MM.1S (cell line): ENCODE data around the gene BCOR.

ENCODE experiments used
- DNase-seq: peaks from one replicate; pipeline ENCODE4 v3.0.0-alpha.2; 2015
- H2AFZ ChIP-seq: fragments of 300-600 bp; sonication (generic); 2 replicates; pipeline ENCODE4 v1.6.0; 2016; ENCODE audit warnings: antibody characterized with exemption, low read length
- H3F3A ChIP-seq: fragments of 300-600 bp; sonication (generic); 2 replicates; pipeline ENCODE4 v1.6.1; 2016; ENCODE audit warnings: mild to moderate bottlenecking, antibody characterized with exemption, low read length, moderate library complexity, mixed read lengths; ENCODE audit not compliant: insufficient read depth
- H3K27ac ChIP-seq: fragments of 300-600 bp; sonication (generic); 2 replicates; pipeline ENCODE4 v1.5.1; 2016; ENCODE audit warnings: mild to moderate bottlenecking, low read length
- H3K27me3 ChIP-seq: fragments of 300-600 bp; sonication (generic); replicated peaks from 2 replicates; pipeline ENCODE4 v1.6.0; 2016; ENCODE audit warnings: low read length; ENCODE audit not compliant: insufficient read depth
- H3K36me3 ChIP-seq: fragments of 300-600 bp; sonication (generic); replicated peaks from 2 replicates; pipeline ENCODE4 v1.6.1; 2016; ENCODE audit warnings: mild to moderate bottlenecking, low read length, mixed read lengths; ENCODE audit not compliant: insufficient read depth
- H3K4me1 ChIP-seq: fragments of 300-600 bp; sonication (generic); 2 replicates; pipeline ENCODE4 v1.6.1; 2016; ENCODE audit warnings: low read length, mixed read lengths
- H3K4me2 ChIP-seq: fragments of 300-600 bp; sonication (generic); 2 replicates; pipeline ENCODE4 v1.6.0; 2016; ENCODE audit warnings: low read depth, low read length
- H3K4me3 ChIP-seq: fragments of 300-600 bp; sonication (generic); 2 replicates; pipeline ENCODE4 v1.5.1; 2016; ENCODE audit warnings: low read length, mixed read lengths
- H3K79me2 ChIP-seq: fragments of 300-600 bp; sonication (generic); 2 replicates; pipeline ENCODE4 v1.6.1; 2016; ENCODE audit warnings: mixed run types, low read length, mixed read lengths
- H3K9ac ChIP-seq: fragments of 300-600 bp; sonication (generic); 2 replicates; pipeline ENCODE4 v1.6.1; 2016; ENCODE audit warnings: low read length, mixed read lengths
- H3K9me2 ChIP-seq: fragments of 300-600 bp; sonication (generic); replicated peaks from 2 replicates; pipeline ENCODE4 v1.6.1; 2016; ENCODE audit warnings: mild to moderate bottlenecking, low read length, mixed read lengths; ENCODE audit not compliant: insufficient read depth
- H3K9me3 ChIP-seq: fragments of 300-600 bp; sonication (generic); replicated peaks from 2 replicates; pipeline ENCODE4 v1.6.1; 2016; ENCODE audit warnings: mild to moderate bottlenecking, low read length, mixed read lengths; ENCODE audit not compliant: insufficient read depth
- H4K20me1 ChIP-seq: fragments of 300-600 bp; sonication (generic); 2 replicates; pipeline ENCODE4 v1.6.1; 2016; ENCODE audit warnings: mild to moderate bottlenecking, low read length, moderate library complexity, mixed read lengths; ENCODE audit not compliant: insufficient read depth
- EZH2 ChIP-seq: fragments of 300-600 bp; sonication (generic); optimal IDR thresholded peaks from 2 replicates; pipeline ENCODE3; 2017; ENCODE audit warnings: low read depth, mild to moderate bottlenecking, antibody characterized with exemption, low read length, mixed read lengths
- EZH2phosphoT487 ChIP-seq: fragments of 300-600 bp; sonication (generic); IDR thresholded peaks from 2 replicates; pipeline ENCODE4 v1.6.1; 2018; ENCODE audit warnings: antibody characterized with exemption, low read length
- TF ChIP-seq, protein P1 (sequence below): fragments of 300-600 bp; sonication (generic); IDR thresholded peaks from 2 replicates; pipeline ENCODE4 v1.5.1; 2016; ENCODE audit warnings: antibody characterized with exemption, low read length, mixed read lengths

The BCOR gene

DNA sequence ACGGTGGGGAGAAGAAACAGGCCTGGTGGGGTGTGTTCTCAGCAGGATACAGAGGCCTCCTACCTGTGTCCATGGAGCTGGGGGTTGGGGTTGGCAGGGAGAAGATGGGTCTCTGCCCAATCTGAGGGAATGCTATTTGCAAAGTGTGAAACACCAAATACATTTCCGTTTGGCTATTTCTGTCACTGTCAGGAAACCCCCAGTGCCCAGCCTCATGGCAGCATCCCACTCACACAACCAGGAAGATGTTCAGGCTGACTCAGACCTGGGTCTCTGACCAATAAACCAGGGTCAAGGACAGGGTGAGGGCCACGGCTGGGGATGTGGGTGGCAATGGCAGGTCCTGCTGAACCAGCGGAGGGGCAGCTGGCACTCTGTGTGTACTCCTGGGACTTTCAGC lies 41.3 kb downstream of the BCOR start:
- Histone ChIP-seq H3K4me2 (no peak overlapping the region), H3K27me3 (no peaks in the 10 kb centered on the region), H3F3A (no peaks in the 10 kb centered on the region; the same call in 1 of the 2 replicates), H2AFZ (no peak overlapping the region), H4K20me1 (no peaks in the 10 kb centered on the region), H3K79me2 (peaks cover 62% of the 10 kb centered on the region), H3K27ac (peak overlapping the region; percentile 32; the same call in 1 of the 2 replicates), H3K36me3 (peaks cover 4% of the 10 kb centered on the region; the same call in 1 of the 2 replicates), H3K4me1 (peaks cover 13% of the 10 kb centered on the region; the same call in 1 of the 2 replicates), H3K9me2 (no peaks in the 10 kb centered on the region), H3K9ac (no peak overlapping the region), H3K9me3 (no peaks in the 10 kb centered on the region), H3K4me3 (no peak overlapping the region)
- no peak for DNase-seq
- no peak for TF ChIP-seq EZH2
- TF ChIP-seq, protein P1, sequence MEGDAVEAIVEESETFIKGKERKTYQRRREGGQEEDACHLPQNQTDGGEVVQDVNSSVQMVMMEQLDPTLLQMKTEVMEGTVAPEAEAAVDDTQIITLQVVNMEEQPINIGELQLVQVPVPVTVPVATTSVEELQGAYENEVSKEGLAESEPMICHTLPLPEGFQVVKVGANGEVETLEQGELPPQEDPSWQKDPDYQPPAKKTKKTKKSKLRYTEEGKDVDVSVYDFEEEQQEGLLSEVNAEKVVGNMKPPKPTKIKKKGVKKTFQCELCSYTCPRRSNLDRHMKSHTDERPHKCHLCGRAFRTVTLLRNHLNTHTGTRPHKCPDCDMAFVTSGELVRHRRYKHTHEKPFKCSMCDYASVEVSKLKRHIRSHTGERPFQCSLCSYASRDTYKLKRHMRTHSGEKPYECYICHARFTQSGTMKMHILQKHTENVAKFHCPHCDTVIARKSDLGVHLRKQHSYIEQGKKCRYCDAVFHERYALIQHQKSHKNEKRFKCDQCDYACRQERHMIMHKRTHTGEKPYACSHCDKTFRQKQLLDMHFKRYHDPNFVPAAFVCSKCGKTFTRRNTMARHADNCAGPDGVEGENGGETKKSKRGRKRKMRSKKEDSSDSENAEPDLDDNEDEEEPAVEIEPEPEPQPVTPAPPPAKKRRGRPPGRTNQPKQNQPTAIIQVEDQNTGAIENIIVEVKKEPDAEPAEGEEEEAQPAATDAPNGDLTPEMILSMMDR = no peak
- TF ChIP-seq EZH2phosphoT487 = no peak

DNA sequence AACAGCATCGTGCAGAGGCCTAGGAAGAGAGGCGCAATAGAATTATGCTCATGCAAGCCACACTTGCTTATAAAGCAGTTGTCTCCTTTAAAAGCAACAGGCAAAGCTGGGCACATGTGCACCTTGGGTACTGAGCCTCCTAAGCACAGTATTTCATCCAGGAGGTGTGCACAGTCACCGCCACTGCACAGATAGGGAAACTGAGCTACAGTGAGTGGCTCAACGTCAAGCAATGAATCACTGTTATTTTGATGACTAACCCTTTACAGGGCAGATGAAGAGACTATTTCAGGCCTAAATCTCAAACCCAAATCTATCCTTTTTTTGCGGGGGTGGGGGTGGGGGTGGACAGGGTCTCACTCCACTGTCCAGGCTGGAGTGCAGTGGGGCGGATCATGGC lies 42.3 kb downstream of the BCOR start:
- Histone ChIP-seq H3K9ac (no peak overlapping the region), H3F3A (no peaks in the 10 kb centered on the region), H4K20me1 (no peaks in the 10 kb centered on the region), H3K27ac (no peak overlapping the region), H3K4me1 (peaks cover 13% of the 10 kb centered on the region; the same call in 1 of the 2 replicates), H2AFZ (no peak overlapping the region), H3K36me3 (peaks cover 4% of the 10 kb centered on the region; the same call in 1 of the 2 replicates), H3K9me3 (no peaks in the 10 kb centered on the region), H3K79me2 (peaks cover 58% of the 10 kb centered on the region), H3K4me2 (no peak overlapping the region), H3K27me3 (no peaks in the 10 kb centered on the region), H3K4me3 (no peak overlapping the region), H3K9me2 (no peaks in the 10 kb centered on the region)
- TF ChIP-seq, protein P1 = no peak
- TF ChIP-seq EZH2phosphoT487 = no peak
- TF ChIP-seq EZH2 = no peak
- DNase-seq = no peak

DNA sequence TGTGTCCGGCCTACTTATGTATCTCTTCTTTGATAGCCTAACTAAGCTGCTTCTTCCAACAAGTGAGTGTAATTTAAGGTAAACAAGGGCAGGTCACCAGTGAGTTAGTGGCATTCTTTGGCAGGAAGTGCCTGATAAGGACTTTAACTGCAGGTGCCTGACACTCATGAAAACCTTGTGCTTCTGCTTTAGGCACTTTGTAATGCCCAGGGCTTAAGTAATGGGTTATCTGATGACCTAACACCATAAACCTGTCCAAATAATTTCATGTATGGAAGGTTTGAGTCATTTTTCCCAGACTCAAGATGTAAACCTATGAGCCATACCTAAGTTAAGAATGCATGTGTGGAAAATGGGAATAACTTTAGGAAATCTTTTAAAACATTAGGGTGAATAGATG lies 43.0 kb downstream of the BCOR start:
- Histone ChIP-seq H3K4me3 (no peak overlapping the region), H3F3A (no peaks in the 10 kb centered on the region), H3K4me1 (peaks cover 13% of the 10 kb centered on the region; the same call in 1 of the 2 replicates), H3K4me2 (no peak overlapping the region), H3K36me3 (peaks cover 4% of the 10 kb centered on the region; the same call in 1 of the 2 replicates), H3K9me3 (no peaks in the 10 kb centered on the region), H2AFZ (no peak overlapping the region), H3K9me2 (no peaks in the 10 kb centered on the region), H3K27me3 (no peaks in the 10 kb centered on the region), H3K27ac (no peak overlapping the region), H4K20me1 (no peaks in the 10 kb centered on the region), H3K79me2 (peaks cover 51% of the 10 kb centered on the region), H3K9ac (no peak overlapping the region)
- TF ChIP-seq EZH2 (no peak), EZH2phosphoT487 (no peak)
- TF ChIP-seq, protein P1 = no peak
- no peak for DNase-seq
